Measurements from ENCODE around the gene HACL1.

HACL1 gene

GRCh38 chr3:15616053-15616452 is 14.7 kb upstream of the HACL1 start:
- no peak for TF ChIP-seq CTCF (IDR thresholded peaks at IDR 0.05)

DNA sequence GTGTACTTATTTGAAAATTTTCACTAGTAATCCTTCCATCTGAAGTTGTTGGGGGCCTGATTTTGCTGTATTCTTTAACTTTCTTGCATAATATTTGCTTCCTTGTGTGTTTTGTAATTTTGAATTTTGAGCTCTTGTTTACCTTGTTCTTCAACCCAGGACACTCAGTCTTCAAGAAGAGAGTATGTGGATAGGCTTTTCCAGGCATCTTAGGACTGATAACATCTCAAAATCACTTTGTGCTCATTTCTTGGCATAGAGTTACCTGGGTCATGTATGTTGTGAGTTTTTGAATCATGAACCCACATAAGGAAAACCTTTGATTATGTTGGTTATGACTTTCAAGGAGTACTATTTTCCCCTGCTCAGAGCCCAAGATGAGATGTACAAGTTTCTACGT is 13.6 kb upstream of the HACL1 start:
- no peak for TF ChIP-seq CTCF (IDR thresholded peaks at IDR 0.05)

DNA sequence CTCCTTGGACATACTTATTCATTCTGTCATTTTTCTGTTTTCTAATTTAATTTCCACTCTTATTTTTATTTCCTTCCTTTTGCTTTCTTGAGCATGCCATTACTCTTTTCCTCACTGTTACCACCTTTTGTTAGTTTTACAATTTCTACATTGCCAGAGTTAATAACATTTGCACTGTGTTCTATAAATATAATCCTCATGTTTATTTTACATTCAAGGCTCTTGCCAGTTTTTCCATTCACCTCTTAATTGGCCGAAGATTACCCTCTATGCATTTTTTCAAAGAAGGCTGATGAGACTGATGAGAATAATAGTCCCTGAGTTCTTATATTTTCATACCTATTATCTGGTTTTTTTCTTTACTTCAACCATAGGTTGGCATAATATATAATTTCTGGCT is 10.6 kb upstream of the HACL1 start:
- TF ChIP-seq CTCF (IDR thresholded peaks at IDR 0.05), result no peak

GRCh38 chr3:15611018-15611417 is 9.6 kb upstream of the HACL1 start:
- no peak for TF ChIP-seq CTCF (IDR thresholded peaks at IDR 0.05)

- no peak for TF ChIP-seq CTCF (IDR thresholded peaks at IDR 0.05)
These were observed 8.9 kb upstream of the HACL1 start for GRCh38 chr3:15610082-15610759.

- no peak for TF ChIP-seq CTCF (IDR thresholded peaks at IDR 0.05)
These were observed 5.1 kb upstream of the HACL1 start for GRCh38 chr3:15606434-15606891.

GRCh38 chr3:15602146-15602536 is 772 bp upstream of the HACL1 start:
- no peak for TF ChIP-seq CTCF (IDR thresholded peaks at IDR 0.05)

DNA sequence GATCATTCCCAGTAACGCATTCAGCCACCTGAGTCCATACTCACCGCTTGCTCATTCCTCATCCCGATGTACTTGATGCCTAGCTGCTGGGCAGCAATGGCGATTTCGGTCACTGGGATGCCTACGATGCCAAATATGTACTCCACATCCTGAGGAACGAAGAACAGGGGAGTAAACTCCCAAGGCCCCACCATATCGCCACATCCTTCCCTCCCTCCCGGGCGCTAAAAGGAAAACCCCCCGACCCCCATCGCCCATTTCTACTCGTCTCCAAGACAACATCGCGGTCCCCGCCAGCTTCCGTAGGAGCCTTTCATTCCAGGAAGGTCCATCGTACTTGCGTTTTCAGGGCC is 347 bp downstream of the HACL1 start:
- no peak for TF ChIP-seq CTCF (IDR thresholded peaks at IDR 0.05)

Measured in LNCAP (cell line).